Breast epithelium (tissue), 4 donors: ENCODE results near the gene LDLRAD4. TPM values are rescaled to one million over a fixed set of nuclear protein-coding genes. Genes with fewer than 3 reads are reported as not detected.

Experiments
- DNase-seq, 2 donors: peaks; one replicate each; pipeline ENCODE4 v3.0.0-alpha.2; 2019; ENCODE audit warnings: low spot score in 2 of 2
- H3K27ac ChIP-seq, 2 donors: fragments of 200-600 bp; sonication (generic) in 1 of 2; one replicate each; pipeline ENCODE4 v1.5.1; 2016 to 2019; ENCODE audit warnings: mild to moderate bottlenecking in 1 of 2
- H3K27me3 ChIP-seq, 2 donors: fragments of 200-600 bp; sonication (generic) in 1 of 2; one replicate each; pipeline versions ENCODE4 v1.5.1 to v1.6.0; 2017 to 2019; ENCODE audit warnings: control low read depth in 1 of 2, mild to moderate bottlenecking in 1 of 2
- H3K36me3 ChIP-seq: fragments of 200-600 bp; one replicate; pipeline ENCODE4 v1.5.1; 2019
- H3K4me1 ChIP-seq, 2 donors: fragments of 200-600 bp; sonication (generic); one replicate each; pipeline ENCODE4 v1.5.1; 2016 to 2019; ENCODE audit warnings: control low read depth in 1 of 2
- H3K4me3 ChIP-seq, 3 donors: fragments of 200-600 bp; sonication (generic); 1 replicate in 2 of 3; 2 replicates in 1 of 3; pipeline ENCODE4 v1.5.1; 2016 to 2019; ENCODE audit warnings: mild to moderate bottlenecking in 3 of 3, moderate library complexity in 2 of 3
- H3K9me3 ChIP-seq, 2 donors: fragments of 200-600 bp; sonication (generic) in 1 of 2; one replicate each; pipeline ENCODE4 v1.5.1; 2016 to 2019; ENCODE audit warnings: control low read depth in 1 of 2
- CTCF ChIP-seq, 3 donors: fragments of 450-650 bp; IDR thresholded peaks; one replicate each; pipeline ENCODE4 v1.5.1; 2016 to 2017; ENCODE audit warnings: antibody characterized with exemption in 3 of 3, mild to moderate bottlenecking in 3 of 3, moderate library complexity in 3 of 3
- POLR2A ChIP-seq: fragments of 450-650 bp; IDR thresholded peaks from one replicate; pipeline ENCODE4 v1.6.1; 2016; ENCODE audit warnings: antibody characterized with exemption, mild to moderate bottlenecking, moderate library complexity
- POLR2AphosphoS5 ChIP-seq, 3 donors: sonication (generic); formaldehyde crosslinking; IDR thresholded peaks; one replicate each; pipeline ENCODE4 v1.6.1; 2017; ENCODE audit warnings: antibody characterized with exemption in 3 of 3
- intact Hi-C: fragments of 100-400 bp; cut with DNase I; formaldehyde crosslinking; loops from one replicate; pipeline ENCODE4 v1.15.1; 2023; ENCODE audit warnings: low total_unique reads
- total RNA-seq, 3 donors: library from RNA; depleted of rRNA; stranded (reverse); fragments of >200 nt; gene quantifications; one replicate each; pipeline ENCODE4 v1.1.0, GENCODE V29; 2016

The LDLRAD4 gene
- total RNA-seq, 3 donors from 2014 or later, result 28.5 to 94.3 (median 42.9) TPM

GRCh38 chr18:13556502-13556901 lies 337.9 kb downstream of the LDLRAD4 start:
- no peak for TF ChIP-seq POLR2AphosphoS5 (IDR thresholded peaks at IDR 0.05)
- no peak for TF ChIP-seq POLR2A
- TF ChIP-seq CTCF (IDR thresholded peaks at IDR 0.05), result no peak
- intact Hi-C loops, result no loop called here
- Histone ChIP-seq H3K27me3 (no peaks in the 10 kb centered on the region), H3K36me3 (no peaks in the 10 kb centered on the region), H3K27ac (no peak overlapping the region), H3K9me3 (no peaks in the 10 kb centered on the region), H3K4me1 (no peaks in the 10 kb centered on the region), H3K4me3 (no peak overlapping the region)
- no peak for DNase-seq

- Histone ChIP-seq H3K9me3 (no peaks in the 10 kb centered on the region), H3K4me1 (no peaks in the 10 kb centered on the region), H3K4me3 (no peak overlapping the region), H3K36me3 (no peaks in the 10 kb centered on the region), H3K27ac (no peak overlapping the region), H3K27me3 (no peaks in the 10 kb centered on the region)
- intact Hi-C loops, result no loop called here
- no peak for TF ChIP-seq POLR2AphosphoS5 (IDR thresholded peaks at IDR 0.05)
- peak in 2 of 3 donors; percentile 42 to 44 for TF ChIP-seq CTCF (IDR thresholded peaks at IDR 0.05)
- no peak for TF ChIP-seq POLR2A
- no peak for DNase-seq
These were observed 339.6 kb downstream of the LDLRAD4 start for GRCh38 chr18:13558124-13558523.

- Histone ChIP-seq H3K4me3 (no peak overlapping the region), H3K4me1 (no peaks in the 10 kb centered on the region), H3K36me3 (no peaks in the 10 kb centered on the region), H3K27ac (no peak overlapping the region), H3K9me3 (no peaks in the 10 kb centered on the region), H3K27me3 (no peaks in the 10 kb centered on the region)
- no peak for TF ChIP-seq CTCF (IDR thresholded peaks at IDR 0.05)
- no peak for TF ChIP-seq POLR2AphosphoS5 (IDR thresholded peaks at IDR 0.05)
- no peak for TF ChIP-seq POLR2A
- intact Hi-C loops, result no loop called here
- DNase-seq, result no peak
These were observed 340.2 kb downstream of the LDLRAD4 start for GRCh38 chr18:13558790-13559189.

- Histone ChIP-seq H3K4me1 (no peaks in the 10 kb centered on the region), H3K27me3 (no peaks in the 10 kb centered on the region), H3K36me3 (no peaks in the 10 kb centered on the region), H3K9me3 (no peaks in the 10 kb centered on the region), H3K4me3 (no peak overlapping the region), H3K27ac (no peak overlapping the region)
- TF ChIP-seq POLR2AphosphoS5 (IDR thresholded peaks at IDR 0.05), result no peak
- no peak for TF ChIP-seq POLR2A
- no peak for TF ChIP-seq CTCF (IDR thresholded peaks at IDR 0.05)
- no peak for DNase-seq
- intact Hi-C loops, result no loop called here
These were observed 341.2 kb downstream of the LDLRAD4 start for GRCh38 chr18:13559754-13560153.

GRCh38 chr18:13560306-13560705 lies 341.7 kb downstream of the LDLRAD4 start:
- Histone ChIP-seq H3K4me1 (no peaks in the 10 kb centered on the region), H3K4me3 (no peak overlapping the region), H3K9me3 (no peaks in the 10 kb centered on the region), H3K27me3 (no peaks in the 10 kb centered on the region), H3K36me3 (no peaks in the 10 kb centered on the region), H3K27ac (no peak overlapping the region)
- no peak for DNase-seq
- no peak for TF ChIP-seq POLR2A
- TF ChIP-seq POLR2AphosphoS5 (IDR thresholded peaks at IDR 0.05), result no peak
- no peak for TF ChIP-seq CTCF (IDR thresholded peaks at IDR 0.05)
- intact Hi-C loops, result no loop called here
